ENCODE measurements around the gene ERC2.

ERC2 gene

DNA sequence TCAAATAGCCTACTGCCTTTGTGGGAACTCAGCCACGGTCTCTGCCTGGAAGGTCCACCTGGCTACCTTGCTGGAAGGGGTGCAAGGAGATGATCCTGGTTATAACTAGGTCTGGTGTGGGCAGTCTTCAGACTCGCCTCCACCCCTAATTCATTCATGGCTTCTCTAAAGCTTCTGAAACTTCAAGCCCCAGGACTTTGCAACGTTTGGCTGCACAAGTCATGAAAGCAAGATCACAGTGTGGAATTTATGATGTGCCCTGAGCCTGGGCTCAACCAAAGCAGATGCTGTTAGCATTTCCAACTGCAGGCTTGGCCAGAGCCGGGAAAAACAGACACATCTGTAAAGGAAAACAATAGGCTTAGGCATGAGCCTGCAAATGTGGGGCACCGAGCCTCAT lies 780.7 kb downstream of the ERC2 start:
- Mint-ChIP-seq H3K9me3 (no peaks in the 10 kb centered on the region), H3K4me3 (no peak overlapping the region), H3K27me3 (no peaks in the 10 kb centered on the region), H3K4me1 (no peaks in the 10 kb centered on the region), H3K27ac (no peak overlapping the region), H3K36me3 (ENCODE audit: low read depth) (no peaks in the 10 kb centered on the region)
- DNase-seq (no peak), ATAC-seq (no peak)

DNA sequence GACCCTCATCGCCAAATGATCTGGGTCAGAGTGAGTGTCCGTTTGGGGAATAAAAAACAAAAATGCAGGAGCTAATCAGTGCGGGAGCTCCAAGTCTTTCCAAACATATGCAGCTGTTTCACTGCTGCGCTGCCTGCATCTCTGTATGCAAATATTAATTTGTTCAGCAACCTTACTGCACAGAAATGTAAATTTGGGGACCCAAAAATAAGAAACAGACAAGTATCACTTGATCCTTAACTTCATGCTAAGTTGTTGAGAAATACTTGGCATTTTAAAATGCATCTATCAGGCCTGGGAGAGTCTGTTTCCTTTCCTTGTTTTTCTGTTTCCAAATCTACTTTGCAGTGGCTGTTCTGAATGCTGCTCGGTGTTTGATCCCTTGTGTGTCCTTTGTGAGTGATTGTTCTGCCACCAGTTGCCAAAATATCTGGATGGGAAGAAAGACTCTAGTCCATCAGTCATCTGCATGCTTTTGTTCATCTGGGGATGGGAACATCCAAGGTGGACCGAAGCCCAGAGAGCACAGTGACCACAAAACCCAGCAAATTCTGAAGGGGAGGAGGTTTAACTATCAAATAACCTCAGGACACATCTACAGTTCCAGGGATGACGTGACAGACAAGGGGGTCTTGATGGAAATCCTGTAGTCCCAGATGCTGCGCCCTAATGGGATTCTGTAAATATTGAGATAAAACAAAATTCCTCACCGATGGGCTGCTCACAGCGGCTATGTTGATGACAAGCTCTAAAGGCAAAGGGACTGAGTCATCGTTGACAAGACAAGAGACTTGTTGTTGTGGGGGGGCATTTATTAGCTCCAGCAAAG lies 781.6 kb downstream of the ERC2 start:
- ATAC-seq = no peak
- Mint-ChIP-seq H3K4me3 (no peak overlapping the region), H3K4me1 (no peaks in the 10 kb centered on the region), H3K36me3 (ENCODE audit: low read depth) (no peaks in the 10 kb centered on the region), H3K27me3 (no peaks in the 10 kb centered on the region), H3K27ac (no peak overlapping the region), H3K9me3 (no peaks in the 10 kb centered on the region)
- no peak for DNase-seq

DNA sequence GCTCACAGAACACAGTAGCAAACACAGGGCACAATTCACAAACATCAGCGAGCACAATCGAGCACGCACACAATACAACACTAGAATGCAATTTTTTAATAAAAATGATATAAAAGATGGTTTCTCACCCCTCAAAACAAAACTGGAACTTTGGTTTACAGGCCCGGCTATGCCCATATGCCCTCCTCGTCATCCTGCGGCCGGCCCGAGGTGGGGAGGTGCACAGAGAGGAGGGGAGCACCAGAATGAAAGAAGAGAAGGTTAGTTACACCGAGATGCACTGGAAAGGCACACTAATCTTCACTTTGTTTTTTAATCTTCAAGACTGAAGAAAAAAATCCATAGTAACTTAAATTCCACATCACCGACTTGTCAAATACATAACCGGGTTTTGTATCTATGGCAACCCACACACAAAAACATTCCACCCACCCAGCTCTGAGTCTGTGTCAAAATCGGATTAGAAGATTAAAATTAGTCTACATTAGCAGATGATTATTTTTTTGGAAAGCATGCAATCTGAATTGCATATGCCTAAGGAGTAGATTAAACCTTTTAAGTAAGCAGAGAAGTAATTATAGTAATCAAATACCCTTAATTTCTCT lies 784.5 kb downstream of the ERC2 start:
- H3K27me3 Mint-ChIP-seq = peaks cover under 1% of the 10 kb centered on the region
- no peaks in the 10 kb centered on the region for H3K4me1 Mint-ChIP-seq
- H3K27ac Mint-ChIP-seq = no peak overlapping the region
- no peaks in the 10 kb centered on the region for H3K9me3 Mint-ChIP-seq
- no peak for DNase-seq
- no peak overlapping the region for H3K4me3 Mint-ChIP-seq
- ATAC-seq = no peak
- H3K36me3 Mint-ChIP-seq (ENCODE audit: low read depth) = no peaks in the 10 kb centered on the region

DNA sequence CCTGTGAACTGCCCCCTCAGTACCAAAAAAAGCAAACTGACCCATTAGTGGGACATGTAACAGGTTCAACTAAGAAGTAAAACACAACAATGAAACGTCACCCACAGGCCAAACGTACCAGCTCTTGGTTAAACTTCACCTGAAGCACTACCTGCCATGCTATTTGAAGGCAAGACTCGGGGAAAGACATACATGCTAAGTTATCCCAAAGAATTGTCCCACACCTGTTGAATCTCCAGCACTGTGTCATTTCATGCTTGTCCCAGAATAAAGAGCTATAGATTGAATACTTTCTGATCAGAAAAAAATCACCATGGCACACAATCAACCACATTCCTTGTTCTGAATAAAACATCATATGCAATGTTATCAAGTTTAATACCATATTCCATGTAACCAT lies 785.8 kb downstream of the ERC2 start:
- H3K4me3 Mint-ChIP-seq = no peak overlapping the region

DNA sequence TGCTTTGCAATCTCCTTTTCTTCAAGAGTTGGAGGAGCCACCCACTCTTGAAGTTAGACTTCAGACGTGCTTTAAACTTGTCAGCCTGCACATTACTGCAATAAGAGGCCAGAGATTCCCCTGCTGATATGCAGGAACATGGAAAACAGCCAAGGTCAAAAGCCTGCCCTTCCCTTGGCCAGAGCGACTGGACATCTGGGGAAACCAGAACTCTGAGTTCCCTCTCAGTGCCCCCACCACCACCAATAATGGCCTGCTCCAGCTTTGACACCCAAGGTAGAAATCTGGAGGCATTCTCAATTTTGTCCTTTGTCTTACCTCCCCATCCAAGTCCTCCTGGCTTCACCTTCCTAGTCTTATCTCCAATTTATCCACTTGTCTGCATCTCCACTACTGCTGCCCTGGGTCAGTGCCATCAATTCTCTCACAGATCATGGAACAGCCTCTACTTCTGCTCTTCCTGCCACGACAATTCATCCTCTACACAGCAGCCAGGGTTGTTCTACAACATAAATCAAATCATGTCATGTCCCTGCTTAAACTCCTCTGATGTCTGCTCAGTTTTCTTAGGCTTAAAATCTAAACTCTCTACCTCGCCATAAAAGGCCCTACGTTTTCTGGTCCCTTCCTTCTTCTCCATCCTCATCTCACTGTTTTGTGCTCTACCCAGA lies 789.6 kb downstream of the ERC2 start:
- Mint-ChIP-seq H3K9me3 (no peaks in the 10 kb centered on the region), H3K27ac (no peak overlapping the region), H3K4me3 (no peak overlapping the region), H3K36me3 (ENCODE audit: low read depth) (no peaks in the 10 kb centered on the region), H3K4me1 (peaks cover 2% of the 10 kb centered on the region), H3K27me3 (peaks cover 1% of the 10 kb centered on the region)
- ATAC-seq = no peak
- no peak for DNase-seq

More for the DNA sequence above, 785.8 kb downstream of the ERC2 start:
- Mint-ChIP-seq H3K36me3 (ENCODE audit: low read depth) (no peaks in the 10 kb centered on the region), H3K27ac (no peak overlapping the region), H3K9me3 (no peaks in the 10 kb centered on the region), H3K27me3 (peaks cover 1% of the 10 kb centered on the region), H3K4me1 (no peaks in the 10 kb centered on the region)
- DNase-seq (no peak), ATAC-seq (no peak)

DNA sequence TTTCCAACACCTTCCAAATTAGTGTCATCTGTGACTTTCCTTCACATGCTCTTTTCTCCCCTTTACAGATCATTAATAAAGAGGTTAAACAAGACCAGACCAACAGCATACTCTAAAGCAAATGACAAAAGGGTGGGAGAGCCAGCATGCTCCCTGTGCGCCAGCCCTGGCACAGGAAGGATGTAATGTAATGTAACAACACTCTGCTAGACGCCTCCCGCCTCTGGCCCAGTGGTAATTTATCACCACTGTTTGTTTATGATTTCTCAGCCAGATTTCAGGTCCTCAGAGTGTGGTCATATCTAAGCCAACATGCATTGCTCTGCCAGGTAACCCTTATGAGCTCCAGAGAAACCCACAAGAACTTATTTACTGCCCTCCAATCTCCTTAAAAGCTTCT lies 791.6 kb downstream of the ERC2 start:
- Mint-ChIP-seq H3K36me3 (ENCODE audit: low read depth) (no peaks in the 10 kb centered on the region), H3K27ac (no peak overlapping the region), H3K27me3 (peaks cover 1% of the 10 kb centered on the region), H3K9me3 (no peaks in the 10 kb centered on the region), H3K4me3 (no peak overlapping the region), H3K4me1 (peaks cover 2% of the 10 kb centered on the region)
- no peak for DNase-seq
- no peak for ATAC-seq

DNA sequence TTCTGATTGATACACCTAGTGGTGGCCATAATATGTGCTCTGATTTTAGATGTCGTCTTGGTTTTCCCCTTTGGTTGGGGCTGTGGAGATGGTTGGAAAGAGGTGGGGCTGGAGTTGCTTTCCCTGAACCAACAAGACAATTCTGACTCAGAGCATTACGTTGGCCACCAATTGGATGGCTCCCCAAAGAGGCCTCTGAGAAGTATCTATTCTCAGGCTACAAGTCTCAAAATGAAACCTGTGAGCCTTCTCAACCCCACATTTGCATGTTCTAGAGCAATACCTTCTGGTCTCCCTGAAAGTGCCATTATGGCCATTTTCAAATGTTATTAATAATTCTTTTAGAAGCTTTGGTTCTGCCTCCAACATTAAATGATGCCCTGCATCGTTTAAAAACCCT lies 792.8 kb downstream of the ERC2 start:
- H3K4me1 Mint-ChIP-seq = peaks cover 2% of the 10 kb centered on the region
- H3K27ac Mint-ChIP-seq = no peak overlapping the region
- H3K4me3 Mint-ChIP-seq = no peak overlapping the region
- DNase-seq (no peak), ATAC-seq (peak; percentile 34)
- no peaks in the 10 kb centered on the region for H3K36me3 Mint-ChIP-seq (ENCODE audit: low read depth)
- H3K9me3 Mint-ChIP-seq = no peaks in the 10 kb centered on the region
- H3K27me3 Mint-ChIP-seq = peaks cover 1% of the 10 kb centered on the region

DNA sequence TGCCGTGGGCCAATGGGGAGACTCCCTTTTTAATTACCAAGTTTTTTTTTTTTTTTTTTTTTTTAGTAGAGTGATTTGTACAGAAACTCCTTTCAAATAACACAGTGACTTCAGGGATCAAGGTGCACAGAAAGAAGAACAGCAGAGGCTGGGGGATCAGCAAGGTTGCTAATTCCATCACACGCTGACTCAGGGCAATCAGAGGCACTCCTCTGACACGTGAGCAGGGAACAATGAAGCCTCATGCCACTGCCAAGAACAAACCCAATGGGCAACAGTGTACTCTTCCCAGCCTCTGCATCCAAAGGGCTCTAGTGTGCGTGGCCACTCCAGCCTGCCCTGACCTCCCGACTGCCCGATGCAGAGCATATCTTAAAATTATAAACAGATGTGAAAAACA lies 794.5 kb downstream of the ERC2 start:
- Mint-ChIP-seq H3K4me3 (no peak overlapping the region), H3K36me3 (ENCODE audit: low read depth) (no peaks in the 10 kb centered on the region), H3K27me3 (peaks cover 1% of the 10 kb centered on the region), H3K27ac (no peak overlapping the region), H3K4me1 (peaks cover 2% of the 10 kb centered on the region), H3K9me3 (no peaks in the 10 kb centered on the region)
- ATAC-seq (no peak), DNase-seq (no peak)

DNA sequence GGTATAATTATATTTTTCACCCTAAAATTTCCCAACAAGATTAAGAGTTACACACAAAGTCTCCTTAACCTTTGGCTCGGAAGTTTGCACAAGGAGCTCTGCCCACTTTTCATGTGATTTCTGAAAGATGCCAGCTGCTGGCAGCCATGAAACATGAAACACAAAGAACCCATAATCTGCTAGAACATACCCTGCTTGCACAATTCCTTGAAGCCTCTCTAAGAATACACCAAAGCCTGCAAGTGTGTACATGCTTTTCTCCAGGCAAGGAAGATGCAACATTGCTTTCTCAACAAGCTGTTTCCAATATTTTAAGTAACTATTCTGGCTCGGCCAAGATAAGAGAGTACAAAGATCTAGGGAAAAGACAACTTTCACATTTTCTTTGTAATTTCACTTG lies 799.1 kb downstream of the ERC2 start:
- peaks cover 6% of the 10 kb centered on the region for H3K4me1 Mint-ChIP-seq
- H3K9me3 Mint-ChIP-seq = no peaks in the 10 kb centered on the region
- H3K4me3 Mint-ChIP-seq = no peak overlapping the region
- no peak for DNase-seq
- H3K27me3 Mint-ChIP-seq = peaks cover 2% of the 10 kb centered on the region
- no peak for ATAC-seq
- no peaks in the 10 kb centered on the region for H3K36me3 Mint-ChIP-seq (ENCODE audit: low read depth)
- H3K27ac Mint-ChIP-seq = no peak overlapping the region

DNA sequence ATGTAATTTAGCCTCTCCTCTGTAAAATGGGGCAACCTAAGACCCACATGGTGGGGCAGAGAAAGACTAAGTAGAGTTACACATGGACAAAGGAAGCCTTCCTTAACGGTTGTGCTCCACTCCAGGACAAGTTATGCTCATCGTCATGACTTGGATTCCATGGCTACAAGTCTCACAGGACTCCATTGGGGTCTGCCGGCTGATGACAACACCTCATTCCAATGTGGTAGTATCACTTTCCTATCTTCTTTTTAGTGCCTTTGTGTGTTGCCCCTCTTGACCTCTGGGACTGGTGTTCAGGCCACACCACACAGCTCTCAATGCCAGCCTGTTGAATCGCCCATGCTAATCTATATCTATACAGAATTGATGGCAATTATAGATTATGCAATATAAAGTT lies 799.9 kb downstream of the ERC2 start:
- Mint-ChIP-seq H3K36me3 (ENCODE audit: low read depth) (no peaks in the 10 kb centered on the region), H3K4me1 (peaks cover 10% of the 10 kb centered on the region), H3K4me3 (no peak overlapping the region), H3K9me3 (no peaks in the 10 kb centered on the region), H3K27me3 (peaks cover 2% of the 10 kb centered on the region), H3K27ac (no peak overlapping the region)
- DNase-seq = no peak
- no peak for ATAC-seq

DNA sequence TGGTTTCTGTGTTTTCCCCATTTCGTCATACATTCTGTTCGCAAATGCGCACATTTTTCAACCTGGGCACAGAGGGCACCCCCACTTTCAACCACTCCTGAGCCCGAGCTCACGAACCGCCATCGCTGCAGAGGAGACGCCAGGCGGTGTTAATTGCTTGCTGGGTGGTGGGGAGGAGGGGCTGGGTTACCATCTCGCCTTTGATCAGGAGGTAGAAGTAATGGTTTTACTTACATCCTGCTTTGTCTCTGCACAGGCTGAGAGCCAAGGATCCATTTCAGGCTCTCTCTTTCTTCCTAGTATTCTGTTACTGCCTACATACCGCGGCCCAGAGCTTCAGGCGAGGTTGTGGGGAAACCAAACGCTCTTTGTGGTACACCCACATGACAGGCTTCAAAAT lies 803.9 kb downstream of the ERC2 start:
- DNase-seq (no peak), ATAC-seq (peak; percentile 40)
- peaks cover 4% of the 10 kb centered on the region for H3K27me3 Mint-ChIP-seq
- peak overlapping the region; percentile 5 for H3K4me3 Mint-ChIP-seq
- H3K36me3 Mint-ChIP-seq (ENCODE audit: low read depth) = no peaks in the 10 kb centered on the region
- H3K4me1 Mint-ChIP-seq = peaks cover 10% of the 10 kb centered on the region
- no peaks in the 10 kb centered on the region for H3K9me3 Mint-ChIP-seq
- peak overlapping the region; percentile 19 for H3K27ac Mint-ChIP-seq

DNA sequence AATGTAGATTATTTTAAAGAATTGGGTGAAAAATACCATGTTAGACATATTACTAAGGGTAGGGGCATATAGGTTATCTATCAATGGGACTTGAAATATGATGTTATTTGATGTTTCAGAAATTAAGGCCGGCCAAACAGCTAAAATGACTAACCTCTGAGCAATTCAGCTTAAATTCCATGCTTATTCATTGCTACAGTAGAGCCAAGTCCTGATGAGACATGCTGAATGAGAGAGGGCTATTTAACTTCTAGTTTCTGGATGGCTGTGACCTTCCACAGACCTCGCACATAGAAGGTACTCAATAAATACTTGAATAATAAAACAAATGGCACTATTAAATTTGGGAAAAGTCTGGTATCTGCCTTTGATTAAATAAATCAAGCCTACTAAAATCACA lies 805.6 kb downstream of the ERC2 start:
- ATAC-seq = no peak
- H3K4me1 Mint-ChIP-seq = peaks cover 10% of the 10 kb centered on the region
- no peak for DNase-seq
- H3K9me3 Mint-ChIP-seq = no peaks in the 10 kb centered on the region
- H3K27me3 Mint-ChIP-seq = peaks cover 4% of the 10 kb centered on the region
- H3K4me3 Mint-ChIP-seq = no peak overlapping the region
- H3K36me3 Mint-ChIP-seq (ENCODE audit: low read depth) = no peaks in the 10 kb centered on the region
- no peak overlapping the region for H3K27ac Mint-ChIP-seq

DNA sequence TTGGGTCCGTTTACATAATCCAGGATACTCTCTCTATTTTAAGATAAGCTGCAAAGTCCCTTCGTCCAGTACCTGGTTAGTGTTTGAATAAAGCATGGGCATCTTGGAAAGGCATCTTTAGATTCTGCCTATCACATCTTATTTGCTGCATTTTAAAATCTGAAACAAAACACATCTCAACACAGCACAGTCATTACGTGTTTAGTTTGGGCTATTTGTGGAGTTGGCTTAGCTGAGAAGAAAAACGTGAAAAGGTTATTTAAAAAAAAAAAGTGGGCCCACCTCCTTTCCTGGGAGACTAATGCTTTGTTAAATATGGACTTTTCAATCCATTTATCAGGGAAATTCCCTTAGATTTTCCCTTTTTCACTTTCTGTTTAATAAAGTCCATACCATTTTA lies 806.7 kb downstream of the ERC2 start:
- Mint-ChIP-seq H3K4me3 (no peak overlapping the region), H3K27ac (no peak overlapping the region), H3K27me3 (peaks cover 4% of the 10 kb centered on the region), H3K9me3 (no peaks in the 10 kb centered on the region), H3K36me3 (ENCODE audit: low read depth) (no peaks in the 10 kb centered on the region), H3K4me1 (peaks cover 10% of the 10 kb centered on the region)
- no peak for DNase-seq
- ATAC-seq = no peak

DNA sequence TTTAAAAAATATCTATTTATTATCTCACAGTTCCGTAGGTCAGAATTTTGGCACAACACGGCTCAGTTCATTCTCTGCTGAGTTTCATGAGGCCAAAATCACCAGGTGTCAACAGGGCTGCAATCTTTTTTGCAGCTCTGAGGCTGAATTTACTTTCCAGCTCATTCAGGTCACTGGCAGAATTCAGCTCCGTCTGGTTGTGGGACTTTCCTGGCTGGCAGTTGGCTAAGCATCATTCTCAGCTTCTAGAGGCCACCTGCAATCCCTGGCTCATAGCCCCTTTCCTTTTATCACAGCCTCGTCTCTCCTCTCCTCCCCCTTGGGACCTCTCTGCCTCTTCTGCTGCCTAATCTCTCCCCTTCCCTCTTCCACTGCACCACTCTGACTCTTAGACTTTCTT lies 807.1 kb downstream of the ERC2 start:
- H3K27ac Mint-ChIP-seq = no peak overlapping the region
- H3K4me3 Mint-ChIP-seq = no peak overlapping the region
- H3K27me3 Mint-ChIP-seq = peaks cover 3% of the 10 kb centered on the region
- H3K4me1 Mint-ChIP-seq = peaks cover 10% of the 10 kb centered on the region
- no peaks in the 10 kb centered on the region for H3K9me3 Mint-ChIP-seq
- no peak for DNase-seq
- no peak for ATAC-seq
- H3K36me3 Mint-ChIP-seq (ENCODE audit: low read depth) = no peaks in the 10 kb centered on the region

DNA sequence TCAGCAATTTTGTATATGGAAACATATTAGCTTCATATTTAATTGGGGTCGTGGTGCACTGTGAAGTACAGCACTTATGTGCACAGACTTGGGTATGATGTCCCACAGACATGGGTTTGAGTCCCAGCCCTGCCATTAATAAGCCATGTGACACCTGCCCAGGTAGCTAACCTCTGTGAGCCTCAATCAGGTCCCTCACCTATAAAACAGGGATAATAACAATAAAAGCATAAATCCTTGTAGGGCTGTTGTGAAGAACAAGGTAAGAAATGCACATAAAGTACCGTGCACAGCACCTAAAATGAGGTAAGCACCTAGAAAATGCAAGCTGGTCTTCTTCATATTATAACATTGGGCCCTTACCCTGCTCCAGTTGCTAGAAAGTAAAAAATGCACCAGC lies 807.6 kb downstream of the ERC2 start:
- Mint-ChIP-seq H3K27ac (no peak overlapping the region), H3K4me3 (no peak overlapping the region), H3K4me1 (peaks cover 10% of the 10 kb centered on the region), H3K9me3 (no peaks in the 10 kb centered on the region), H3K36me3 (ENCODE audit: low read depth) (no peaks in the 10 kb centered on the region), H3K27me3 (peaks cover 2% of the 10 kb centered on the region)
- DNase-seq = no peak
- ATAC-seq = no peak

Measured in activated naive CD8-positive, alpha-beta T cell treated with anti-CD3 and anti-CD28 coated beads, Interleukin-2, amount 50 U/mL, for 24 hours (primary cell).